K562 (cell line): ENCODE data around the gene BFSP2. TPM values are rescaled to one million over a fixed set of nuclear protein-coding genes. Genes with fewer than 3 reads are reported as not detected.

Source experiments
- ELF4 ChIP-seq: fragments of 450-650 bp; formaldehyde crosslinking; IDR thresholded peaks from 2 replicates; pipeline ENCODE4 v1.4.0; 2022; ENCODE audit warnings: missing genetic modification characterization
- EP400 ChIP-seq: fragments of 450-650 bp; IDR thresholded peaks from 2 replicates; pipeline ENCODE4 v1.6.1; 2017; ENCODE audit warnings: antibody characterized with exemption, mild to moderate bottlenecking, moderate library complexity
- polyA plus RNA-seq, 8 experiments: library from polyadenylated mRNA; depleted of rRNA in 4 of 8; stranded (reverse) in 5 of 8; unstranded in 3 of 8; fragments of >200 nt; fragmentation: Nextera tagmentation in 2 of 8; fragmentation: Illumina TruSeq in 1 of 8; extraction: Ambion mirVana in 2 of 8; extraction: Trizol in 1 of 8; gene quantifications; 2 replicates each; pipeline versions ENCODE4 v1.2.1 to v1.2.3, GENCODE V29; 2011 to 2014; ENCODE audit warnings: inconsistent platforms in 1 of 8, missing spikeins in 1 of 8
- total RNA-seq, 7 experiments: library from RNA; depleted of rRNA in 6 of 7; stranded (reverse); fragments of >200 nt in 6 of 7; fragmentation: Illumina TruSeq in 2 of 7; extraction: Trizol in 2 of 7; gene quantifications; 2 replicates each; pipeline versions ENCODE4 v1.2.1 to v1.2.3, GENCODE V29; 2011 to 2021; ENCODE audit warnings: low replicate concordance in 1 of 7
- TF ChIP-seq, protein P1 (sequence below): fragments of 450-650 bp; IDR thresholded peaks from 2 replicates; pipeline ENCODE4 v1.6.1; 2016; ENCODE audit warnings: mild to moderate bottlenecking, moderate library complexity

Gene BFSP2
- total and polyA plus RNA-seq, 9 of the 15 experiments (the other 6 are each of a cell fraction or from before 2014, with no cell fraction given), result not detected

DNA sequence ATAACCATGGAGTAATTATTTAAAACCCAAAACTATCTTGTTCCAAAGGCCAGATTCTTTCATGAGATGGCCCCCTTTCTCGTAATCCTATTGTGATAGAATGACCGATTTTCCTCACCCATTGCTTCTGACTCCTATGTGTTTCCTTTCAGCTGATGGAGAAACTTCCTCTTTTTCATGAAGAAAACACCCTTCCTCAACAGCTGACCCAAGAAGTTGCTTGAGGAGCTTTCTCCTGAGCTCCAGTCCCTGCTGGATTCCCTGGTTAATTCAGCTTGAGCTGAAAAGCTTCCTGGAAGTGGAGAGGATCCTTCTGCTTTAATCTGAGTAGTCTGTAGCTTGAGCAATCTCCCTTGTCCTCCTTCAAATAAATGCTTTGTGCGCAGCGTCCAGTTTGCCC lies 75.0 kb downstream of the BFSP2 start (continued):
- TF ChIP-seq, protein P1, sequence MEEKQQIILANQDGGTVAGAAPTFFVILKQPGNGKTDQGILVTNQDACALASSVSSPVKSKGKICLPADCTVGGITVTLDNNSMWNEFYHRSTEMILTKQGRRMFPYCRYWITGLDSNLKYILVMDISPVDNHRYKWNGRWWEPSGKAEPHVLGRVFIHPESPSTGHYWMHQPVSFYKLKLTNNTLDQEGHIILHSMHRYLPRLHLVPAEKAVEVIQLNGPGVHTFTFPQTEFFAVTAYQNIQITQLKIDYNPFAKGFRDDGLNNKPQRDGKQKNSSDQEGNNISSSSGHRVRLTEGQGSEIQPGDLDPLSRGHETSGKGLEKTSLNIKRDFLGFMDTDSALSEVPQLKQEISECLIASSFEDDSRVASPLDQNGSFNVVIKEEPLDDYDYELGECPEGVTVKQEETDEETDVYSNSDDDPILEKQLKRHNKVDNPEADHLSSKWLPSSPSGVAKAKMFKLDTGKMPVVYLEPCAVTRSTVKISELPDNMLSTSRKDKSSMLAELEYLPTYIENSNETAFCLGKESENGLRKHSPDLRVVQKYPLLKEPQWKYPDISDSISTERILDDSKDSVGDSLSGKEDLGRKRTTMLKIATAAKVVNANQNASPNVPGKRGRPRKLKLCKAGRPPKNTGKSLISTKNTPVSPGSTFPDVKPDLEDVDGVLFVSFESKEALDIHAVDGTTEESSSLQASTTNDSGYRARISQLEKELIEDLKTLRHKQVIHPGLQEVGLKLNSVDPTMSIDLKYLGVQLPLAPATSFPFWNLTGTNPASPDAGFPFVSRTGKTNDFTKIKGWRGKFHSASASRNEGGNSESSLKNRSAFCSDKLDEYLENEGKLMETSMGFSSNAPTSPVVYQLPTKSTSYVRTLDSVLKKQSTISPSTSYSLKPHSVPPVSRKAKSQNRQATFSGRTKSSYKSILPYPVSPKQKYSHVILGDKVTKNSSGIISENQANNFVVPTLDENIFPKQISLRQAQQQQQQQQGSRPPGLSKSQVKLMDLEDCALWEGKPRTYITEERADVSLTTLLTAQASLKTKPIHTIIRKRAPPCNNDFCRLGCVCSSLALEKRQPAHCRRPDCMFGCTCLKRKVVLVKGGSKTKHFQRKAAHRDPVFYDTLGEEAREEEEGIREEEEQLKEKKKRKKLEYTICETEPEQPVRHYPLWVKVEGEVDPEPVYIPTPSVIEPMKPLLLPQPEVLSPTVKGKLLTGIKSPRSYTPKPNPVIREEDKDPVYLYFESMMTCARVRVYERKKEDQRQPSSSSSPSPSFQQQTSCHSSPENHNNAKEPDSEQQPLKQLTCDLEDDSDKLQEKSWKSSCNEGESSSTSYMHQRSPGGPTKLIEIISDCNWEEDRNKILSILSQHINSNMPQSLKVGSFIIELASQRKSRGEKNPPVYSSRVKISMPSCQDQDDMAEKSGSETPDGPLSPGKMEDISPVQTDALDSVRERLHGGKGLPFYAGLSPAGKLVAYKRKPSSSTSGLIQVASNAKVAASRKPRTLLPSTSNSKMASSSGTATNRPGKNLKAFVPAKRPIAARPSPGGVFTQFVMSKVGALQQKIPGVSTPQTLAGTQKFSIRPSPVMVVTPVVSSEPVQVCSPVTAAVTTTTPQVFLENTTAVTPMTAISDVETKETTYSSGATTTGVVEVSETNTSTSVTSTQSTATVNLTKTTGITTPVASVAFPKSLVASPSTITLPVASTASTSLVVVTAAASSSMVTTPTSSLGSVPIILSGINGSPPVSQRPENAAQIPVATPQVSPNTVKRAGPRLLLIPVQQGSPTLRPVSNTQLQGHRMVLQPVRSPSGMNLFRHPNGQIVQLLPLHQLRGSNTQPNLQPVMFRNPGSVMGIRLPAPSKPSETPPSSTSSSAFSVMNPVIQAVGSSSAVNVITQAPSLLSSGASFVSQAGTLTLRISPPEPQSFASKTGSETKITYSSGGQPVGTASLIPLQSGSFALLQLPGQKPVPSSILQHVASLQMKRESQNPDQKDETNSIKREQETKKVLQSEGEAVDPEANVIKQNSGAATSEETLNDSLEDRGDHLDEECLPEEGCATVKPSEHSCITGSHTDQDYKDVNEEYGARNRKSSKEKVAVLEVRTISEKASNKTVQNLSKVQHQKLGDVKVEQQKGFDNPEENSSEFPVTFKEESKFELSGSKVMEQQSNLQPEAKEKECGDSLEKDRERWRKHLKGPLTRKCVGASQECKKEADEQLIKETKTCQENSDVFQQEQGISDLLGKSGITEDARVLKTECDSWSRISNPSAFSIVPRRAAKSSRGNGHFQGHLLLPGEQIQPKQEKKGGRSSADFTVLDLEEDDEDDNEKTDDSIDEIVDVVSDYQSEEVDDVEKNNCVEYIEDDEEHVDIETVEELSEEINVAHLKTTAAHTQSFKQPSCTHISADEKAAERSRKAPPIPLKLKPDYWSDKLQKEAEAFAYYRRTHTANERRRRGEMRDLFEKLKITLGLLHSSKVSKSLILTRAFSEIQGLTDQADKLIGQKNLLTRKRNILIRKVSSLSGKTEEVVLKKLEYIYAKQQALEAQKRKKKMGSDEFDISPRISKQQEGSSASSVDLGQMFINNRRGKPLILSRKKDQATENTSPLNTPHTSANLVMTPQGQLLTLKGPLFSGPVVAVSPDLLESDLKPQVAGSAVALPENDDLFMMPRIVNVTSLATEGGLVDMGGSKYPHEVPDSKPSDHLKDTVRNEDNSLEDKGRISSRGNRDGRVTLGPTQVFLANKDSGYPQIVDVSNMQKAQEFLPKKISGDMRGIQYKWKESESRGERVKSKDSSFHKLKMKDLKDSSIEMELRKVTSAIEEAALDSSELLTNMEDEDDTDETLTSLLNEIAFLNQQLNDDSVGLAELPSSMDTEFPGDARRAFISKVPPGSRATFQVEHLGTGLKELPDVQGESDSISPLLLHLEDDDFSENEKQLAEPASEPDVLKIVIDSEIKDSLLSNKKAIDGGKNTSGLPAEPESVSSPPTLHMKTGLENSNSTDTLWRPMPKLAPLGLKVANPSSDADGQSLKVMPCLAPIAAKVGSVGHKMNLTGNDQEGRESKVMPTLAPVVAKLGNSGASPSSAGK, result no peak
- TF ChIP-seq ELF4 (CRISPR knock-in tag) (no peak), EP400 (no peak)
